GM13977 (cell line): ENCODE results near the gene TMEM82.

Experiments used
- DNase-seq: peaks from one replicate; pipeline ENCODE4 v3.0.0; 2012; ENCODE audit warnings: low spot score
- in situ Hi-C: fragments of 300-500 bp; cut with MboI; formaldehyde crosslinking; loops from one replicate; pipeline ENCODE4 v1.12.0; 2022; ENCODE audit warnings: low sequenced_read_pairs, low pct_unique_long_range_greater_than_20kb, mixed read lengths, inconsistent platforms; ENCODE audit not compliant: unreplicated experiment
- TF ChIP-seq, protein P1 (sequence below): IDR thresholded peaks from 2 replicates; pipeline ENCODE4 v1.5.1; 2012; ENCODE audit warnings: mild to moderate bottlenecking, control low read depth; ENCODE audit not compliant: insufficient read depth; ENCODE audit errors: extremely low read depth, missing control alignments

Gene TMEM82

DNA sequence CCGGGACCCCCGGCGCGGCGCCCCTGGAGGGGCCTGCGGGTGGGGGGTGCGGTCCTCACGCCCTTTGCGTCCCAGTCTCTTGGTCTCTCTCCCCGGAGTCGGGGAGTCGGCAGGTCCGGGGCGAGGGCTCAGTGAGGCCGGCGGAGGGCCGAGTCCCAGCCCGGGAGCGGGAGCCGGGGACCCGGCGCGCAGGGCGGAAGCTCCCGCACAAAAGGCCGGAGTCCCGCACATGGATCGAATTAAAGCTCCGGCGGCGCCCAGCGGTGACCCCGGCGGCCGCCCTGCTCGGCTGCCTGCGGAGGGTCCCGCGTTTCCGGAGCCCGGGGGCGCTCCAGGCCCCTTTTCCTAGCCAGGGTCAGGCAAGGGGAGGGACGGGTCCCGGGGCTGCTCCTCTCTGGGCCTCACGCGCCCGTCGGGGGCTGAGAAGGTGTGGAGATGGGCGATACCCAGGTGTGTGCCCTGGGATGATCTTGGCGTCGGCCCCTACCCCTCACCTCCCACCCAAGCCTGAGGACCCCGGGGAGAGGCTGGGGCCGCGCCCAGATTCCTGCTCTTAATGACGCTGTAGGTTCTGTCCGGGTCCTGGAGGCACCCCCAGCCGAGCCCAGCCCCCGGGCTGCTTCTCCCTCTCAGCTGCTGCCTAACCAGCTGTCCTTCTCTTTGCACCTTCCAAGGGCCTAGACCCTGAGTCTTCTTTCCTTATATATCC is 16.8 kb downstream of the TMEM82 start:
- in situ Hi-C loops: no loop called here
- peak; percentile 57 for DNase-seq
- TF ChIP-seq, protein P1, sequence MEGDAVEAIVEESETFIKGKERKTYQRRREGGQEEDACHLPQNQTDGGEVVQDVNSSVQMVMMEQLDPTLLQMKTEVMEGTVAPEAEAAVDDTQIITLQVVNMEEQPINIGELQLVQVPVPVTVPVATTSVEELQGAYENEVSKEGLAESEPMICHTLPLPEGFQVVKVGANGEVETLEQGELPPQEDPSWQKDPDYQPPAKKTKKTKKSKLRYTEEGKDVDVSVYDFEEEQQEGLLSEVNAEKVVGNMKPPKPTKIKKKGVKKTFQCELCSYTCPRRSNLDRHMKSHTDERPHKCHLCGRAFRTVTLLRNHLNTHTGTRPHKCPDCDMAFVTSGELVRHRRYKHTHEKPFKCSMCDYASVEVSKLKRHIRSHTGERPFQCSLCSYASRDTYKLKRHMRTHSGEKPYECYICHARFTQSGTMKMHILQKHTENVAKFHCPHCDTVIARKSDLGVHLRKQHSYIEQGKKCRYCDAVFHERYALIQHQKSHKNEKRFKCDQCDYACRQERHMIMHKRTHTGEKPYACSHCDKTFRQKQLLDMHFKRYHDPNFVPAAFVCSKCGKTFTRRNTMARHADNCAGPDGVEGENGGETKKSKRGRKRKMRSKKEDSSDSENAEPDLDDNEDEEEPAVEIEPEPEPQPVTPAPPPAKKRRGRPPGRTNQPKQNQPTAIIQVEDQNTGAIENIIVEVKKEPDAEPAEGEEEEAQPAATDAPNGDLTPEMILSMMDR: no peak

DNA sequence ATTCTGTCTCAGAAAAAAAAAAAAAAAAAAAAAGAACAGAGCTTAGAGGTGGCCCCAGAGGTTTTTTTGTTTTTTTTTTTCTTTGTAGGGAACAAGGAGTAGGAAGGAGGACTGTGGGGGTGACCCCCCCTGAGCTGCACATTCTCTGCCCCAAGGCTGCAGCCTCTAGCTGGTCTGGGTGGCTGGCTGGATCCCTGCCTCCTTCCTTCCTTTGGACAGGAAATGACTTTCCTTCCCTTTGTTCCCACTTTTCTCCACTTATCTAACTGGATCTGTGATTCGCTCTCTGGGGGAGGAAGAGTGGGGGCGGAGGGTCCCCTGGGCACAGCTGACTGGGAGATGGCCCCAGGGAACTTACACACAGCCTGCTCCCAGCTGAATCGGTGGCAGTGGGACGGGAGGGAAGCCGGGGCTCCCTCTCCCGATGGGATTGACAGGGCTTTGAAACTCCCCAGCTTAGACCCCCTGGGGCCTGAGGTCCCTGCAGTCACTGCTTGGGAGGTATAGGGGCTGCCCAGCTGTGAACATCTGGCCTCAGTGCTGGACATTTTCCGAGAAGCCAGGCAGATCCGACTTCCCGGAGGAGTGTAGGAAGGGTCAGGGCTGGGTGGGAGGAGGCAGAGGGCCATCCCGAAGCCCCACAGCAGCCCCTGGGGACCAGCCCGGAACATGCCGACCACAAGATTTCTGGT is 18.4 kb downstream of the TMEM82 start:
- DNase-seq: peak; percentile 36
- in situ Hi-C loops: no loop called here
- TF ChIP-seq, protein P1: no peak

DNA sequence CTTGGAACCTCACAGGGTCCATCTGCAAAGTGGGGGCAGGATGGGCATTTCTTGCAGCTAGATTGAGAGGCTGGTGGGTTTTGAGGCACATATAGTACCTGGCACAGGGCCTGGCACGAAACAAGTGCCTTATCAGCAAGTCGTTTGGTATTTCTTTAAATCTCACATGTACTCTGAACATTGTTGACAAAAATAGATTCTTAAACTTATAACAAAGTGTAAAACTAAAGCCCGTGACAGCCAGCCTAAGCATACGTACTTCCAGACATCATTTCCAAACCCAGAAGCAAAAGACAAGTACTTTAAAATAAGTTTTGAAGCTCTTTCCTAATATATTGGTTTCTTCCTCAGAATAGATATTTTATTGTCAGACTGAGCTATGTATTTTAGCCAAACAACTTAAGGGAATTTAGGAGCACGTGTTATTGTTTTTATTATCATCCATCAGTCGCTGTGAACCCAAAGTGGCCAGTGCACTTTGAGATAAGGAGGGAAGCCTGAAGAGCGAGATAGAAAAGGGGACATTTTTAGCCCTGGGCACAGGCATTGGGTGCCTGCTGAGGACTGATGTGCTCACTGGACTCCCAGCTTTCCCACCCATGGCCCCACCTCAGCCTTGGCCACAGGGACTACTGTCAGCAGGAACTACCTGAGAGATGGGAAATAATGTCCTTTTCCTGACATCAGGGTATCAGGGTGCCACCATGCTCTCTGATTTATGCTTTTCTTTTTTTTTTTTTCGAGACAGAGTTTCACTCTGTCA is 19.2 kb downstream of the TMEM82 start:
- TF ChIP-seq, protein P1: no peak
- peak; percentile 33 for DNase-seq
- in situ Hi-C loops: no loop called here

DNA sequence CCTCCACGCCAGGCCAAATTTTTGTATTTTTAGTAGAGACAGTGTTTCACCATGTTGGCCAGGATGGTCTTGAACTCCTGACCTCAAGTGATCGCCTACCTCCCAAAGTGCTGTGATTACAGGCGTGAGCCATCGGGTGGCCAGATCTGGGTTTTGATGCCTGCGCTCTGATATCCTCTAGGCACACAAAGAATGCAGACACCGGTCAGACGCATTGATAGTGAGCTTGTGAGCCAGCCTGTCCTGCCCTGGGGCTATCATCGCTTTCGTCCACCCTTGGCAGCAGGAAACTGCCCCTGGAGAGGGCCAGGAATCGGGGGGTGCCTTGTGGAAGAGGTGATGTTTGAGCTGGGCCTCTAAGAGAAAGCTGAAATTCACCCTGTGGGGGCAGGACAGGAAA is 20.2 kb downstream of the TMEM82 start:
- TF ChIP-seq, protein P1: no peak
- peak; percentile 15 for DNase-seq
- in situ Hi-C loops: no loop called here

DNA sequence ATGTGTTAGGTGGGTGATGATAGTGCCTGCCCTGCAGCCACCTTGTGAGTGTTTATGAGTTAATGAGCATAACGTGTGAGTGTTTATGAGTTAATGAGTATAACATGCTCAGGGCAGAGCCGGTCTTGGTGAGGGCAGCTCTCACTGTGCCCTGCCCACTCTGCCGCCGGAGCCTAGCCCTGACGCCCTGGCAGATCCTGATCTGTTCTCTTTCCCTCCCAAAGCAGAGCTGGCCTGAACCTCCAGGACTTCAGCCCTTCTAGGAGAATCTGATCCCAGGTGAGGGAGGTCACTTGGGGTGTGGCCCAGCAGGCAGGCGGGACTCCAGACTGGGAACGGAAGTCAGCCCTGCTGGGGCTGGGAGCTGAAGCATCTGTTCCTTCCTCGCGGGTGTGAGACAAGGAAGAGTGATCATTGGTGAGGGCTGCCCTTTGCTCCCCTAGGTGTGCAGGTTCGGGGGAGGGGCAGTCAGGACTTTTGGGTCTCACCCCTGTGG is 22.0 kb downstream of the TMEM82 start:
- in situ Hi-C loops: no loop called here
- TF ChIP-seq, protein P1: no peak
- no peak for DNase-seq

DNA sequence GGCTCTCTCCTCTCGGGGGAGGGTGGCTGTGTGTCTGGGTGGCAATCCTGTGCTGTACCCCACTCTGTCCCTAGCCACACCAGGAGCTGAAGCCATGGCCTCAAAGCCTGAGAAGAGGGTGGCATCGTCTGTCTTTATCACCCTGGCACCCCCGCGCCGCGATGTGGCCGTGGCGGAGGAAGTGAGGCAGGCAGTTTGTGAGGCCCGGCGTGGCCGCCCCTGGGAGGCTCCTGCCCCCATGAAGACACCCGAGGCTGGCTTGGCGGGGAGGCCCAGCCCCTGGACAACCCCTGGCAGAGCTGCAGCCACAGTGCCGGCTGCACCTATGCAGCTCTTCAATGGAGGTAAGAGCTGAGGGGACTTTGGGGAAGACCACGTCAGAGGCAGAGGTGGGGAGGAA is 22.6 kb downstream of the TMEM82 start:
- TF ChIP-seq, protein P1: no peak
- in situ Hi-C loops: no loop called here
- DNase-seq: no peak
